Left cardiac atrium (tissue), 4 donors: ENCODE results near the gene CPE. TPM values are rescaled to one million over a fixed set of nuclear protein-coding genes. Genes with fewer than 3 reads are reported as not detected.
A peak's percentile ranks its signal among the peaks of the same experiment; 100 is the strongest.
"Not testable (repeated sequence)": the region's sequence is repeated elsewhere in the genome, so short reads cannot be mapped to it uniquely, and the experiment has no call there.

Experiments
- ATAC-seq, 2 donors: fragments of 200-7000 bp; cut with Tn5 transposase; one replicate each; pipeline ENCODE4 v1.9.1; 2020; ENCODE audit warnings: mild to moderate bottlenecking in 2 of 2, moderate library complexity in 2 of 2
- DNase-seq: peaks from one replicate; pipeline ENCODE4 v3.0.0-alpha.2; 2020
- intact Hi-C, 2 donors: fragments of 100-400 bp; cut with DNase I; formaldehyde crosslinking; loops; one replicate each; pipeline versions ENCODE4 v1.14.1 to v1.15.1; 2022 to 2023
- total RNA-seq, 2 donors: library from RNA; stranded (reverse); fragmentation: NEBNext Ultra II Directional; extraction: Animal tissue kit (Norgen Biotek cat#: 25700); gene quantifications; one replicate each; pipeline ENCODE4 v1.2.1, GENCODE V29; 2021
- donor health status: DM: no; HTN: yes; CAD: no.
- donor health status: DM: no; HTN: yes; CAD: no; lungs with severe emphysema.
- donor health status: DM: yes; HTN: yes; CAD: no.
- donor health status: Dilated cardiomyopathy.

The CPE gene
- total RNA-seq, 2 donors from 2014 or later: 84.8 to 92.5 TPM

GRCh38 chr4:165448700-165449099 lies 69.9 kb downstream of the CPE start:
- intact Hi-C loops: no loop called here
- no peak for ATAC-seq

DNA sequence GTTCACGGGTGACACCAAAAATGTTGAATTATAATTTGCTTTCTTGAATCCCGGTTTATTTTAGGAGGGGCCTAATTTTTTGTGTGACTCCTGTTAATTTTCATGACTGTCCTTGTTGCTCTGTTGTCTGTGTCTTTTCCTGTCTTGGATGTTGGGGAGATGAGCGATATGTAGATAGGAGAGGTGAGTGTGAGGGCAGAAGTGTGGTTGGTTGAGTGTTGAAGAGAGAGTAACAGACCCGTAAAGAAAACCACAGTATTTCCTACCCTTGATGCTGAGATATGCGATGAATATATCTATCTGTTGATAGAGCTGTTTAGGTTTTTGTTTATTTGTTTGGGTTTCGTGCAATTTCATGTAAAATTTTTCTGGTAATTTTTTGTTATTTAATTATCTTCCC lies 70.5 kb downstream of the CPE start:
- intact Hi-C loops: no loop called here
- ATAC-seq (no peak), DNase-seq (no peak)

More at GRCh38 chr4:165448700-165449099, 69.9 kb downstream of the CPE start:
- DNase-seq: no peak

GRCh38 chr4:165450871-165451270 lies 72.1 kb downstream of the CPE start:
- intact Hi-C loops: no loop called here
- ATAC-seq (no peak), DNase-seq (no peak)

GRCh38 chr4:165453140-165453539 lies 74.3 kb downstream of the CPE start:
- ATAC-seq, intact Hi-C loops, DNase-seq: not testable (repeated sequence)

DNA sequence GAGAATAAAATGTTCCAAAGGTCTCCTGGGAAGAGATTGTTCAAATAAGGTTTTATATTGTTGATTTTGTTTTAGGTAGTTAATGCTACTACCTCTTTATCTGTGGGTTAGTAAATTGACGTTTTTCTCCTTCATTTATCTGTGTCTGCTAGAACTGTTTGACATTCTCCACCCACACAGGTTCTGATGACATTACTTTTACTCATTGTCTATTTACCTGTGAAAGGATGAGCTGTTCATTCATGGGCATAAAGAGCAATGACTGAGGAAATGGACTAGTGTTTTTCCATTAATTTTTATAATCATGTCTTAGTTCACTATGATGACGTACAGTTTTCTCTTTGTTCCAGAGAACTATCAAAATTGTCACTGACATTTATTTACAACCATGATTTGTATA lies 75.6 kb downstream of the CPE start:
- no peak for ATAC-seq
- DNase-seq: no peak
- intact Hi-C loops: no loop called here

GRCh38 chr4:165457793-165458192 lies 79.0 kb downstream of the CPE start:
- intact Hi-C loops: no loop called here
- no peak for ATAC-seq
- no peak for DNase-seq

DNA sequence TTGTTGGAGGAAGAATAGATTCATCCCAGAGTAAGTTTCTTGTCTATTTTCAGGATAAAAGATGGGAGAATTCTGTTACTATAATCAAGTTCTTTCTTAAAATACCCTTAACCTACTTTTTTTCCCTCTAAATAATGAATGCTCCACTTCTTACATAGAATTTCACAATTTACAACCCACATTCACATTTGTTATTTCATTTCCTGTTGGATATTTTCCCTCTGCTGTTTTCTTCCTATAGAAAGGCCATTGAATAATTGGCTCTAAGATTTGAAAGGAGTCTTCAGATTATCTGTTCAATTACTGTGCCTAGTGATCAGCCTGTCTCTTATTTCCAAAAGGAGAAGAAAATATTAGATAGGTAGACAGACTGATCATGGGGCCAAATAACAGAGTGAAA lies 79.7 kb downstream of the CPE start:
- no peak for ATAC-seq
- no peak for DNase-seq

DNA sequence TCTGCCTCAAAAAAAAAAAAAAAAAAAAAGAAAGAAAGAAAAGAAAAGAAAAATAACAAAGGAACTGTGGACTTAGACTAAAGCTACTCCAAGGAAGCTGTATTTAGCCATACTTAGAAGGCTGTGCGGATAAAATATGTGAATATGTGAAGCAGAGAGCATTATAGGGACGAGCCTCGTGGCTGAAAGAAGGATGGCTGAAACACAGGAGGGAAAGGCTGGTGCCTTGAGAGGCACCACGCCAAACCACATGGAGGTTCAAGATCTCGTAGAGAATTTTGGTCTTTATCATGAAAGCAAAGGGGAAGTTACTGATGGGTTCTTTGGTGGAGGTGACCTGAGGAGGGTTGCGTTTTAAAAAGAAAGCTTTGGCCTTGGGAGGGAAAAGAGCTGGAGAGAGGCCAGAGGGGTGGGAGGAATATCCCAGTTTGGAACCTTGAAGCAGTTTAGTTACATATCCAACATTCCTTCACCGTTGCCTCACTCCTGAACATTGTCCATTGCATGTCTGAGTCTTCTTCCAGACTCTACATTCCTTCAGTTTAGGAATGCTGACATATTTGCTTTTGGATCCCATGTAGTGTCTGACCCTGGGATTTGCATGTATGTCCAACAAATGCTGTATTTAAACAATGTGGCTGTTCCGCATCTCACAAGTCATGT lies 82.5 kb downstream of the CPE start:
- ATAC-seq: peak; percentile 63 to 91
- intact Hi-C loops: loop anchor here (5.0 kb wide), 2 partner anchors 84 to 104 kb away; partner anchors contain the start of gene CPE (in 1 of the 2)
- peak; percentile 34 for DNase-seq

More for the DNA sequence above, 79.7 kb downstream of the CPE start:
- intact Hi-C loops: no loop called here

DNA sequence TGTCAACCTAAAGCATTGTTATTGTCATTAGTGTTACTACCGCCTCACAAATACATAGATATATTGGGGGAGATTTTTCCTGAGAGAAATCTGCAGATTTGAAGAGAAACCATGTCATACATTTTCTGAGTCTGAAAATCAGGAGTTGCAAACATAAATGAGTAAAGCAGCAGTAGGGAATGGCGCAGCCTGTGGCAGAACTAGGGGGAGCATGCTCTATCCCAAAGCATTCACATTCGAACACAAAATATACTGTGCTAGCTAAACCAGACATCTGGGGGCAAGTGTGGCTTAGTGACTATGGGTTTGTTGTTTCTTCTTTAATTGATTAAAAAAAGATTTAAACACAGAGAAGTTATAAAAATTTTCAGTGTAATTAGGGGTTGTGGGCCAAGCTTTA lies 83.2 kb downstream of the CPE start:
- DNase-seq (no peak), ATAC-seq (no peak)
- intact Hi-C loops: loop anchor here (5.0 kb wide), 2 partner anchors 85 to 105 kb away; partner anchors contain the start of gene CPE (in 1 of the 2)

DNA sequence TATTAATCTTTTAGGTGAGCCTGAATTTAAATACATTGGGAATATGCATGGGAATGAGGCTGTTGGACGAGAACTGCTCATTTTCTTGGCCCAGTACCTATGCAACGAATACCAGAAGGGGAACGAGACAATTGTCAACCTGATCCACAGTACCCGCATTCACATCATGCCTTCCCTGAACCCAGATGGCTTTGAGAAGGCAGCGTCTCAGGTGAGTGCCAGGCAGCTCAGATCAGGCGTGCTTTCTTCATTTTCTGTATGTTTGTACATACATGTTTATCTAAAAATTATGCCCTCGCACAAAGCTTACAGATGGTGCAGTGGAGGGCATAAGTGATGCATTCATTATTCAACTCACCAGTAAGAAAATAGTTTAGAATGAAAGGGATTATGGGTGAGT lies 85.6 kb downstream of the CPE start:
- intact Hi-C loops: loop anchor here (2.0 to 5.0 kb wide), 3 partner anchors 87 to 108 kb away; partner anchors contain the start of gene CPE (in 1 of the 2)
- ATAC-seq (no peak), DNase-seq (no peak)

DNA sequence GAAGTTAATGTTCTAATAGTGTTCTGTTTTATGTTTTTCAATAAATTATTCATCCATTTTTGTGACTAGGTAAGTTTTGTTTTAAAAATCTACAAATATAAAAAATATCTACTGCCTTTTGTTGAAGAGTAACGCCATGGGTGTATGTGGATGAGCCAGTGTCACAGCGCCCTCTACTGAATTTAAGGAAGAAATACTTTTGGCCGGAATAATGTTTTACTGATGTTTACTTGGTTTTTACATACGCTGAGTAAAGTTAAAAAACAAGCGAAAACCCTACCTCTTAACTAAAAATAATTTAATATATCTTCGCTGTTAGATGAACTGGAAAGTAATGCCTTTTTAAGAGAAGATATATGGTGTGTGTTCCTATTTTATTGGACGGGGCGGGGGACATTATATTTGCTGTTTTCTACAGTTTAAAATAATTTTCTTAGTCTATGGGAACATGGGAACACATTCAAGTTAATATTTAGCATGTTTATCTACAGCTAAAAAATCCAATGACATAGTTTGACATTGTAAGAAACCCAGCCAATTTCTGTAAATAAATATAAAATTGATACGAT lies 86.1 kb downstream of the CPE start:
- no peak for DNase-seq
- intact Hi-C loops: loop anchor here (2.0 to 5.0 kb wide), 4 partner anchors 88 to 333 kb away; partner anchors contain the start of gene CPE (in 1 of the 2)
- ATAC-seq: peak in 1 of 2 donors; percentile 46

DNA sequence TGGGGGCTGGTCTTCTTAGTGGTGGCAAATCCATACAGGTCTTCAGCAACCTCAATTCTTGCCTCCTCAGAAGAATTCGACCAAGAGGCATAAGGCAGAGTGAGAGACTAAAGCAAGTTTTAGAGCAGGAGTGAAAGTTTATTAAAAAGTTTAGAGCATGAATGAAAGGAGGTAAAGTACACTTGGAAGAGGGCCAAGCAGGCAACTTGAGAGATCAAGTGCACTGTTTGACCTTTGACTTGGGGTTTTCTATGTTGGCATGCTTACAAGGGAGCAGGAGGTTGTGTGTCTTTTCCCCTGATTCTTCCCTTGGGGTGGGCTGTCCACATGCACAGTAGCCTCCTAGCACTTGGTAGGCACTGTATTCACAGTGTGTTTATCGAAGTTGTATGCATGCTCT lies 91.2 kb downstream of the CPE start:
- DNase-seq (no peak), ATAC-seq (no peak)
- intact Hi-C loops: no loop called here

DNA sequence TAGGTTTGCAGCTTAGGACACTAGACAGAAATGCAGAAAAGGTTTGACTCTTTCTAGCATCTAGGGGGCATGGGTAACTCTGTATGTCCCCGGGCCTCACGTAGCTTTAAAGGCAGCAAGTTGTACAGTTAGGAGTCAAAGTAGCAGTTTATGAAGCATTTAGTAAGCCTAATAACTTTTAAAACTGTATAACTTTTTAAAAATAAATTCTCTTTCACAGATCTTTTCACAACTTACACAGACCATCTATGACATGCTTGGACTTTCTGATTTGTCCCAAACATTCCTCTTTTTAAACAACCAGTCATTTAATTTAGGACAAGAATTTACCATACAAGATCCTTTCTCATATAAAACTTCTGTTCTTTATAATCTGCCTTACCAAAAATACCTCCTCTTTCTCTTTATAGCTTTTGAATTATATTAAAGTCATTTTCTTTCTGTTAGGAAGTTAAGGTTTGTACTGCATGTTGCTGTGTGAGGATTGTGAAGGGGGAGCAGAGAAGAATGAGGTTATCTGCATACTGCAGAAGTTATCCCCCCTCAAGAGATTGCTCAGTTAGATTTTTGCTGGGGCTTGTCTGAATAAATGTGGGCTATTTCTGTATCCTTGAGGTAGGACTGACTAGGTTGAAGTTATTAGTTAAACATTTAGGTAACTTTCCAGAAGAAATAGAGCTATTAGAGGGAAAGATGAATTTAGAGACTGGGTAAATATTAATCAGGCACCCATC lies 94.3 kb downstream of the CPE start:
- ATAC-seq (no peak), DNase-seq (no peak)
- intact Hi-C loops: no loop called here

DNA sequence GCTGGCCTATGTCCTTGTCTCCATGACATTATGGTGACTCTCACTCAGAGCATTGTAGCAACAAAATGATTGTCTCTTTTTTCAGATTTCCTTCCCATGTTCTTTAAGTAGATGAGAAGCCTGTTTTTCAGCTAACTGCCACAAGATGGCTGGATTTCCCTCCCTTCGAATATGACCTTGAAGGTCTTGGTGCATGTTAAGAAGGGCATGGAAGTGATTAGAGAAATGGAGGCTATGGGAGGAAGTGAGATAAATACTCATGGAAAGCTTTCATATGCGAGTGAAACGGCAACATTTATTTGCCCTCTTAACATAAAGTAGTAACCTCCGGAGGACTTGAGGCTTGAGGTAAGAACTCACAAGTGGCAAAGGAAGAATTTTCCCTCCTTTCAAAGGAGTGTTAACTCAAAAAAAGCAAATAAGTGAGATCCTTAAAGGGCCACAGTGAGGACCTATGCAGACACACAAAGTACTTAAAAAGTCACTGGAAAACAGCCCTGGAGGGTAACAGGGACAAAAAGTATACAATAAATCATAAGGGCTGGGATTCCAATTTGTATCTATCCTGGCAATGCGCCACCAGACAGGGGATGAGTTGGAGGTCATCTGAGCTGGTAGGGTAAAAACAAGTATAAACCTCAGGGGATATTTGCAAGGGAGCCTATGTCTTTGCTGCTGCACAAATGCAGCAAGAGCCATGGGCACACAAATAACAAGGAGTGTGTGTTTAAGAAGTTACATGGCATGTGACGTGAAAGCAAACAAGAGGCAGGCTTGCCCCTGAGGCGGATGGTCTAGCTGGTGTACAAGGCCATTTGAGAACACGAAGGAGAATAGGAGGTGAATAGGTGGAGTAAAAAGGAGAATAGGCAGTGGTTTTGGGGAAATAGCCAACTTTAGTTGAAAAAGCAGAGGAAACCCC lies 96.2 kb downstream of the CPE start:
- intact Hi-C loops: no loop called here
- no peak for DNase-seq

GRCh38 chr4:165475706-165476070 lies 96.9 kb downstream of the CPE start:
- intact Hi-C loops: no loop called here
- ATAC-seq: no peak
- no peak for DNase-seq

More for the DNA sequence above, 96.2 kb downstream of the CPE start:
- no peak for ATAC-seq

GRCh38 chr4:165476214-165477098 lies 97.6 kb downstream of the CPE start:
- ATAC-seq: peak in 1 of 2 donors; percentile 37
- DNase-seq: no peak
- intact Hi-C loops: no loop called here

- intact Hi-C loops: no loop called here
- no peak for ATAC-seq
Measured at GRCh38 chr4:165477799-165478198, 99.0 kb downstream of the CPE start.

GRCh38 chr4:165478260-165478659 lies 99.5 kb downstream of the CPE start:
- intact Hi-C loops: no loop called here
- DNase-seq: no peak
- ATAC-seq: no peak

More at GRCh38 chr4:165477799-165478198, 99.0 kb downstream of the CPE start:
- no peak for DNase-seq
